GM06990 (cell line): Measurements from ENCODE around the gene LSM4.

ENCODE experiments used
- DNase-seq: peaks from one replicate; pipeline ENCODE4 v3.0.0-alpha.2; 2011; ENCODE audit not compliant: insufficient read length; ENCODE audit errors: extremely low read depth
- H3K27me3 ChIP-seq: replicated peaks from 2 replicates; pipeline ENCODE4 v1.6.0; 2011; ENCODE audit warnings: low read length; ENCODE audit not compliant: control insufficient read depth, insufficient read depth
- H3K36me3 ChIP-seq: 2 replicates; pipeline ENCODE4 v1.5.1; 2011; ENCODE audit warnings: low read length; ENCODE audit not compliant: control insufficient read depth, insufficient read depth
- H3K4me3 ChIP-seq: replicated peaks from 2 replicates; pipeline ENCODE4 v1.5.1; 2011; ENCODE audit warnings: low read depth, mild to moderate bottlenecking, control low read depth, low read length
- CTCF ChIP-seq: IDR thresholded peaks from 2 replicates; pipeline ENCODE4 v1.5.1; 2011; ENCODE audit warnings: low read length, control low read depth, mild to moderate bottlenecking, inconsistent platforms; ENCODE audit not compliant: insufficient read depth, poor library complexity, severe bottlenecking

LSM4 gene

GRCh38 chr19:18269070-18269723 lies 53.7 kb downstream of the LSM4 start:
- H3K36me3 ChIP-seq, result no peaks in the 10 kb centered on the region
- DNase-seq, result no peak
- TF ChIP-seq CTCF, result no peak
- H3K4me3 ChIP-seq, result no peak overlapping the region
- no peaks in the 10 kb centered on the region for H3K27me3 ChIP-seq

- Histone ChIP-seq H3K36me3 (no peaks in the 10 kb centered on the region), H3K27me3 (no peaks in the 10 kb centered on the region)
Observed at GRCh38 chr19:18266771-18267686, 55.8 kb downstream of the LSM4 start.

GRCh38 chr19:18265582-18265981 lies 57.3 kb downstream of the LSM4 start:
- Histone ChIP-seq H3K36me3 (no peaks in the 10 kb centered on the region), H3K4me3 (no peak overlapping the region), H3K27me3 (no peaks in the 10 kb centered on the region)
- DNase-seq, result no peak
- TF ChIP-seq CTCF, result no peak

More at GRCh38 chr19:18266771-18267686, 55.8 kb downstream of the LSM4 start:
- TF ChIP-seq CTCF, result no peak
- H3K4me3 ChIP-seq, result no peak overlapping the region
- DNase-seq, result no peak

GRCh38 chr19:18264971-18265540 lies 57.8 kb downstream of the LSM4 start:
- no peak for TF ChIP-seq CTCF
- H3K27me3 ChIP-seq, result no peaks in the 10 kb centered on the region
- H3K36me3 ChIP-seq, result no peaks in the 10 kb centered on the region
- no peak for DNase-seq
- no peak overlapping the region for H3K4me3 ChIP-seq

GRCh38 chr19:18264137-18264854 lies 58.6 kb downstream of the LSM4 start:
- no peak for DNase-seq
- no peak for TF ChIP-seq CTCF
- no peaks in the 10 kb centered on the region for H3K36me3 ChIP-seq
- no peak overlapping the region for H3K4me3 ChIP-seq
- H3K27me3 ChIP-seq, result no peaks in the 10 kb centered on the region
